ENCODE data around the gene FZD1.
A peak's percentile ranks its signal among the peaks of the same experiment; 100 is the strongest.

The FZD1 gene

DNA sequence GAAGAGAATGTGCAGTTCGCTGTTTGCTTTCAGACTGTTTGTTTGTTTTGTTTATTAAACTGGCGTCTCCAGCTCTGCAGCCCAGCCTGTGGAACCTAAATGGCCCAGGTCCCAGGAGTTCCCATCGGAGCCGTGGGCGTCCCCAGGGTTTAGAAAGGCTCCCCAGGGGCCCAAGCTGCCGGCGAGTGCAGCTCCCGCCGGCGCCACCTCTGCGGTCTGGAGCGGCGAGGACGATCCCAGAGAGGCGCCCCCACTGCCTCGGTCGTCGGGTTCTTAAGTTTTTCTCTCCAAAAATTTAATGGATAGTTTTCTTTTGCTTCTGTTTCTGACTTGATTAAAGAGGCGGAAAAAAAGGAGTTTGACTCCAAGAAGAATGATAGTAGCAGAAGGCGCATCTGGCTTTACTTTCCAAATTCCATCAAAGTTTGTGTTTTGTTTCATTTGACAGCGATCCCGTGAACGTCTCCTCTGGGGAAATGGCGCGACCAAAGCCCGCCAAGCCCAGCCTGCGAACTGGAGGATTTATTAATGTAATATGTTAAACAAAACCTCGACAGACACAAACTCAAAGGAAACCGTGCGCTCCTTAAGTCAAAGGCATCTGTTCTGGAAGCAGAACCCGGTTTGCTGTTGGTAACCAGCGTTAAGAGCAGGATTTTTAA, 718 bp upstream of the FZD1 start:
- TF ChIP-seq POU2F2 (IDR thresholded peaks at IDR 0.05; ENCODE audit: low read depth, low read length) = no peak
- TF ChIP-seq TAF1 (IDR thresholded peaks at IDR 0.05; ENCODE audit: low read depth, low read length) = no peak
- no peak for TF ChIP-seq POLR2AphosphoS5 (IDR thresholded peaks at IDR 0.05; ENCODE audit: low read depth, low read length)
- no peak for TF ChIP-seq SPI1 (IDR thresholded peaks at IDR 0.05; ENCODE audit: low read depth, low read length)
- no peak for TF ChIP-seq PAX5 (IDR thresholded peaks at IDR 0.05; ENCODE audit: insufficient read depth, low read length, severe bottlenecking)
- TF ChIP-seq POLR2A (IDR thresholded peaks at IDR 0.05; ENCODE audit: low read depth, low read length) = no peak
- FAIRE-seq (peak; percentile 31), DNase-seq (ENCODE audit: insufficient read length, low spot score) (no peak)

DNA sequence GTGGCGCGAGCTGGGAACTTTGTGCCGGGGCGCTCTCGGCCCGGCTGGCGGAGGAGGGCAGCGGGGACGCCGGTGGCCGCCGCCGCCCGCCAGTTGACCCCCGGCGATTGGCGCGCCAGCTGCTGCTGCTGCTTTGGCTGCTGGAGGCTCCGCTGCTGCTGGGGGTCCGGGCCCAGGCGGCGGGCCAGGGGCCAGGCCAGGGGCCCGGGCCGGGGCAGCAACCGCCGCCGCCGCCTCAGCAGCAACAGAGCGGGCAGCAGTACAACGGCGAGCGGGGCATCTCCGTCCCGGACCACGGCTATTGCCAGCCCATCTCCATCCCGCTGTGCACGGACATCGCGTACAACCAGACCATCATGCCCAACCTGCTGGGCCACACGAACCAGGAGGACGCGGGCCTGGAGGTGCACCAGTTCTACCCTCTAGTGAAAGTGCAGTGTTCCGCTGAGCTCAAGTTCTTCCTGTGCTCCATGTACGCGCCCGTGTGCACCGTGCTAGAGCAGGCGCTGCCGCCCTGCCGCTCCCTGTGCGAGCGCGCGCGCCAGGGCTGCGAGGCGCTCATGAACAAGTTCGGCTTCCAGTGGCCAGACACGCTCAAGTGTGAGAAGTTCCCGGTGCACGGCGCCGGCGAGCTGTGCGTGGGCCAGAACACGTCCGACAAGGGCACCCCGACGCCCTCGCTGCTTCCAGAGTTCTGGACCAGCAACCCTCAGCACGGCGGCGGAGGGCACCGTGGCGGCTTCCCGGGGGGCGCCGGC, 870 bp downstream of the FZD1 start:
- peak; percentile 86 for FAIRE-seq
- DNase-seq (ENCODE audit: insufficient read length, low spot score) = peak; percentile 38
- TF ChIP-seq TAF1 (IDR thresholded peaks at IDR 0.05; ENCODE audit: low read depth, low read length) (no peak), PAX5 (IDR thresholded peaks at IDR 0.05; ENCODE audit: insufficient read depth, low read length, severe bottlenecking) (no peak), SPI1 (IDR thresholded peaks at IDR 0.05; ENCODE audit: low read depth, low read length) (no peak), POLR2A (IDR thresholded peaks at IDR 0.05; ENCODE audit: low read depth, low read length) (no peak), POLR2AphosphoS5 (IDR thresholded peaks at IDR 0.05; ENCODE audit: low read depth, low read length) (no peak), POU2F2 (IDR thresholded peaks at IDR 0.05; ENCODE audit: low read depth, low read length) (no peak)

DNA sequence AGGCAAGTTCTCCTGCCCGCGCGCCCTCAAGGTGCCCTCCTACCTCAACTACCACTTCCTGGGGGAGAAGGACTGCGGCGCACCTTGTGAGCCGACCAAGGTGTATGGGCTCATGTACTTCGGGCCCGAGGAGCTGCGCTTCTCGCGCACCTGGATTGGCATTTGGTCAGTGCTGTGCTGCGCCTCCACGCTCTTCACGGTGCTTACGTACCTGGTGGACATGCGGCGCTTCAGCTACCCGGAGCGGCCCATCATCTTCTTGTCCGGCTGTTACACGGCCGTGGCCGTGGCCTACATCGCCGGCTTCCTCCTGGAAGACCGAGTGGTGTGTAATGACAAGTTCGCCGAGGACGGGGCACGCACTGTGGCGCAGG, 1.4 kb downstream of the FZD1 start:
- FAIRE-seq = peak; percentile 23
- TF ChIP-seq POU2F2 (IDR thresholded peaks at IDR 0.05; ENCODE audit: low read depth, low read length) (no peak), POLR2AphosphoS5 (IDR thresholded peaks at IDR 0.05; ENCODE audit: low read depth, low read length) (no peak), TAF1 (IDR thresholded peaks at IDR 0.05; ENCODE audit: low read depth, low read length) (no peak), SPI1 (IDR thresholded peaks at IDR 0.05; ENCODE audit: low read depth, low read length) (no peak), PAX5 (IDR thresholded peaks at IDR 0.05; ENCODE audit: insufficient read depth, low read length, severe bottlenecking) (no peak), POLR2A (IDR thresholded peaks at IDR 0.05; ENCODE audit: low read depth, low read length) (no peak)
- DNase-seq (ENCODE audit: insufficient read length, low spot score) = no peak

DNA sequence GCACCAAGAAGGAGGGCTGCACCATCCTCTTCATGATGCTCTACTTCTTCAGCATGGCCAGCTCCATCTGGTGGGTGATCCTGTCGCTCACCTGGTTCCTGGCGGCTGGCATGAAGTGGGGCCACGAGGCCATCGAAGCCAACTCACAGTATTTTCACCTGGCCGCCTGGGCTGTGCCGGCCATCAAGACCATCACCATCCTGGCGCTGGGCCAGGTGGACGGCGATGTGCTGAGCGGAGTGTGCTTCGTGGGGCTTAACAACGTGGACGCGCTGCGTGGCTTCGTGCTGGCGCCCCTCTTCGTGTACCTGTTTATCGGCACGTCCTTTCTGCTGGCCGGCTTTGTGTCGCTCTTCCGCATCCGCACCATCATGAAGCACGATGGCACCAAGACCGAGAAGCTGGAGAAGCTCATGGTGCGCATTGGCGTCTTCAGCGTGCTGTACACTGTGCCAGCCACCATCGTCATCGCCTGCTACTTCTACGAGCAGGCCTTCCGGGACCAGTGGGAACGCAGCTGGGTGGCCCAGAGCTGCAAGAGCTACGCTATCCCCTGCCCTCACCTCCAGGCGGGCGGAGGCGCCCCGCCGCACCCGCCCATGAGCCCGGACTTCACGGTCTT, 1.9 kb downstream of the FZD1 start:
- TF ChIP-seq POLR2AphosphoS5 (IDR thresholded peaks at IDR 0.05; ENCODE audit: low read depth, low read length) = no peak
- no peak for TF ChIP-seq TAF1 (IDR thresholded peaks at IDR 0.05; ENCODE audit: low read depth, low read length)
- TF ChIP-seq PAX5 (IDR thresholded peaks at IDR 0.05; ENCODE audit: insufficient read depth, low read length, severe bottlenecking) = no peak
- no peak for TF ChIP-seq SPI1 (IDR thresholded peaks at IDR 0.05; ENCODE audit: low read depth, low read length)
- FAIRE-seq (no peak), DNase-seq (ENCODE audit: insufficient read length, low spot score) (no peak)

DNA sequence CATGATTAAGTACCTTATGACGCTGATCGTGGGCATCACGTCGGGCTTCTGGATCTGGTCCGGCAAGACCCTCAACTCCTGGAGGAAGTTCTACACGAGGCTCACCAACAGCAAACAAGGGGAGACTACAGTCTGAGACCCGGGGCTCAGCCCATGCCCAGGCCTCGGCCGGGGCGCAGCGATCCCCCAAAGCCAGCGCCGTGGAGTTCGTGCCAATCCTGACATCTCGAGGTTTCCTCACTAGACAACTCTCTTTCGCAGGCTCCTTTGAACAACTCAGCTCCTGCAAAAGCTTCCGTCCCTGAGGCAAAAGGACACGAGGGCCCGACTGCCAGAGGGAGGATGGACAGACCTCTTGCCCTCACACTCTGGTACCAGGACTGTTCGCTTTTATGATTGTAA, 2.5 kb downstream of the FZD1 start:
- no peak for FAIRE-seq
- no peak for TF ChIP-seq SPI1 (IDR thresholded peaks at IDR 0.05; ENCODE audit: low read depth, low read length)
- DNase-seq (ENCODE audit: insufficient read length, low spot score) = no peak

DNA sequence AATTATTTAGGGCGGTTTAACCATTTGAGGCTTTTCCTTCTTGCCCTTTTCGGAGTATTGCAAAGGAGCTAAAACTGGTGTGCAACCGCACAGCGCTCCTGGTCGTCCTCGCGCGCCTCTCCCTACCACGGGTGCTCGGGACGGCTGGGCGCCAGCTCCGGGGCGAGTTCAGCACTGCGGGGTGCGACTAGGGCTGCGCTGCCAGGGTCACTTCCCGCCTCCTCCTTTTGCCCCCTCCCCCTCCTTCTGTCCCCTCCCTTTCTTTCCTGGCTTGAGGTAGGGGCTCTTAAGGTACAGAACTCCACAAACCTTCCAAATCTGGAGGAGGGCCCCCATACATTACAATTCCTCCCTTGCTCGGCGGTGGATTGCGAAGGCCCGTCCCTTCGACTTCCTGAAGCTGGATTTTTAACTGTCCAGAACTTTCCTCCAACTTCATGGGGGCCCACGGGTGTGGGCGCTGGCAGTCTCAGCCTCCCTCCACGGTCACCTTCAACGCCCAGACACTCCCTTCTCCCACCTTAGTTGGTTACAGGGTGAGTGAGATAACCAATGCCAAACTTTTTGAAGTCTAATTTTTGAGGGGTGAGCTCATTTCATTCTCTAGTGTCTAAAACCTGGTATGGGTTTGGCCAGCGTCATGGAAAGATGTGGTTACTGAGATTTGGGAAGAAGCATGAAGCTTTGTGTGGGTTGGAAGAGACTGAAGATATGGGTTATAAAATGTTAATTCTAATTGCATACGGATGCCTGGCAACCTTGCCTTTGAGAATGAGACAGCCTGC, 3.1 kb downstream of the FZD1 start:
- FAIRE-seq (no peak), DNase-seq (ENCODE audit: insufficient read length, low spot score) (no peak)
- TF ChIP-seq PAX5 (IDR thresholded peaks at IDR 0.05; ENCODE audit: insufficient read depth, low read length, severe bottlenecking) = no peak
- TF ChIP-seq TAF1 (IDR thresholded peaks at IDR 0.05; ENCODE audit: low read depth, low read length) = no peak
- no peak for TF ChIP-seq POLR2AphosphoS5 (IDR thresholded peaks at IDR 0.05; ENCODE audit: low read depth, low read length)
- TF ChIP-seq SPI1 (IDR thresholded peaks at IDR 0.05; ENCODE audit: low read depth, low read length) = no peak
- no peak for TF ChIP-seq POLR2A (IDR thresholded peaks at IDR 0.05; ENCODE audit: low read depth, low read length)
- no peak for TF ChIP-seq POU2F2 (IDR thresholded peaks at IDR 0.05; ENCODE audit: low read depth, low read length)

DNA sequence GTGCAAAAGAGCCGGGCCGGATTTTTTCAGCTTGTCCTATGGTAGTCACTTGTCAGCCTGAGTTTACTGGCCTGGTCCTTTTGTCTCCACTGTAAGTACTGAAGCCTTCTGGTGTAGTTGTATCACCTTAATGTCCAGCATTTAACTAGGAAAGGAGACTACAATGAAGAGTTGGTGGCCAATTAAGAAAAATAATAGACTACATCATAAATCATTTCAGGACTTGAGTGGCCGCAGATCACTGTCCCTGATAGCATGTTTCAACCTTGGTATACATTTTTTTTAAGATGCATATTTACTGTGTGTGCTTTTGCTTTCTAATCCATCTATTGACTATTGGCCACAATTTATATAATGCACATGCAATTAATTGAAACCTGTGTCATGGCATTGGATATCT, 6.1 kb downstream of the FZD1 start:
- DNase-seq (ENCODE audit: insufficient read length, low spot score) (no peak), FAIRE-seq (no peak)
- no peak for TF ChIP-seq SPI1 (IDR thresholded peaks at IDR 0.05; ENCODE audit: low read depth, low read length)
- no peak for TF ChIP-seq POLR2A (IDR thresholded peaks at IDR 0.05; ENCODE audit: low read depth, low read length)
- no peak for TF ChIP-seq TAF1 (IDR thresholded peaks at IDR 0.05; ENCODE audit: low read depth, low read length)

DNA sequence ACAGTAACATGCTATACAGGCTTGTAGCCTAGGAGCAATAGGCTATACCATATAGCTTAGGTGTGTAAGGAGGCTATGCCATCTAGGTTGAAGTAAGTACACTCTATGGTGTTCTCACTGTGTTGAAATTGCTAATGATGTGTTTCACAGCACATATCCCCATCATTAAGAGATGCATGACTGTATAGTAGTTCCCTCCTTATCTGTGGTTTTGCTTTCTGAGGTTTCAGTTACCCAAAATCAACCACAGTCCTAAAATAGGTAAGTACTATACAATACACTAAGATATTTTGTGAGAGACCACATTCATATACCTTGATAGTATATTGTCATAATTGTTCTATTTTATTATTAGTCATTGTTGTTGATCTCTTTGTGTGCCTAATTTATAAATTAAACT, 12.7 kb downstream of the FZD1 start:
- no peak for DNase-seq (ENCODE audit: insufficient read length, low spot score)
- TF ChIP-seq POU2F2 (IDR thresholded peaks at IDR 0.05; ENCODE audit: low read depth, low read length) = no peak
- peak; percentile 45 for TF ChIP-seq SPI1 (IDR thresholded peaks at IDR 0.05; ENCODE audit: low read depth, low read length)
- no peak for TF ChIP-seq TAF1 (IDR thresholded peaks at IDR 0.05; ENCODE audit: low read depth, low read length)
- no peak for TF ChIP-seq PAX5 (IDR thresholded peaks at IDR 0.05; ENCODE audit: insufficient read depth, low read length, severe bottlenecking)
- TF ChIP-seq POLR2A (IDR thresholded peaks at IDR 0.05; ENCODE audit: low read depth, low read length) = no peak
- no peak for TF ChIP-seq POLR2AphosphoS5 (IDR thresholded peaks at IDR 0.05; ENCODE audit: low read depth, low read length)
- peak; percentile 85 for FAIRE-seq

DNA sequence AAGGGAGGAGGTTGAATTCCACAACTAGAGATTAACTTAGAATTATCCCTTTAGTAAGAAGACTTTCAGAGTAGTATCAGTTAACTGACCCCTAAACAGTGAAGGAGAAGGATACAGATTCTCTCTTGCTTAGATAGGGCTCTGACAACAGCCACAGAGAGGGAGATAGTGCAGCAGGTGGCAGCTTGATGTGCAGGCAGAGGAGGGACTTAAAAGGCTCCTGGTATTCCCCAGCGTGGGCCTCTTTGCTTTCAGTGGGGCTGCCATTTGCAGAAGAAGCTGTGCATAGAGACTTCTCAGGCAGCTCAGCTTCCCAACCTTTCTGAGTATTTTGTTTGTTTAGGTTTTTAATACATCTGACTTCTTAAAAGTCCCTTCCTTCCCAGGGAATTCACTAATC, 16.0 kb downstream of the FZD1 start:
- TF ChIP-seq POLR2AphosphoS5 (IDR thresholded peaks at IDR 0.05; ENCODE audit: low read depth, low read length) = no peak
- no peak for TF ChIP-seq POLR2A (IDR thresholded peaks at IDR 0.05; ENCODE audit: low read depth, low read length)
- TF ChIP-seq POU2F2 (IDR thresholded peaks at IDR 0.05; ENCODE audit: low read depth, low read length) = no peak
- TF ChIP-seq PAX5 (IDR thresholded peaks at IDR 0.05; ENCODE audit: insufficient read depth, low read length, severe bottlenecking) = no peak
- no peak for TF ChIP-seq TAF1 (IDR thresholded peaks at IDR 0.05; ENCODE audit: low read depth, low read length)
- TF ChIP-seq SPI1 (IDR thresholded peaks at IDR 0.05; ENCODE audit: low read depth, low read length) = no peak
- FAIRE-seq = no peak
- DNase-seq (ENCODE audit: insufficient read length, low spot score) = no peak
